ENCODE data around the gene LAMA4.

DNA sequence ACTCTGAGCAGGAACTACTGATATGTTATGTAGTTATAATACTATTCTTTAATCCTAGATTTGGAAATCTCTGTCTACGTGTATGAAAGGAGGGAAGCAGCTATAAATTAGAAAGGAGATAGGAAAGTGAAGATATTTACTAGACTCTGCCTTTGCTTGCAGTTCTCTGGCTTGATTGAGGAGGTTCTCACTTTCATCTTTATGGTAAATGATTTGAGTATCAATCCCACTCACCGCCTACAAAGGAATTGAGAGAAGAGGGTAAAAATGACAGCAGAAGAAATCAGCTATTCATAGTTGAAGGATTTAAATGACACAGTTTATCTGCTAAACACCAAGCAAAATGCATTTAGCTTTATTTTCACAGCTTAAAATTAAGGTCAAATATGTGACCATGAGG, 99.7 kb downstream of the LAMA4 start:
- TF ChIP-seq, protein P1, sequence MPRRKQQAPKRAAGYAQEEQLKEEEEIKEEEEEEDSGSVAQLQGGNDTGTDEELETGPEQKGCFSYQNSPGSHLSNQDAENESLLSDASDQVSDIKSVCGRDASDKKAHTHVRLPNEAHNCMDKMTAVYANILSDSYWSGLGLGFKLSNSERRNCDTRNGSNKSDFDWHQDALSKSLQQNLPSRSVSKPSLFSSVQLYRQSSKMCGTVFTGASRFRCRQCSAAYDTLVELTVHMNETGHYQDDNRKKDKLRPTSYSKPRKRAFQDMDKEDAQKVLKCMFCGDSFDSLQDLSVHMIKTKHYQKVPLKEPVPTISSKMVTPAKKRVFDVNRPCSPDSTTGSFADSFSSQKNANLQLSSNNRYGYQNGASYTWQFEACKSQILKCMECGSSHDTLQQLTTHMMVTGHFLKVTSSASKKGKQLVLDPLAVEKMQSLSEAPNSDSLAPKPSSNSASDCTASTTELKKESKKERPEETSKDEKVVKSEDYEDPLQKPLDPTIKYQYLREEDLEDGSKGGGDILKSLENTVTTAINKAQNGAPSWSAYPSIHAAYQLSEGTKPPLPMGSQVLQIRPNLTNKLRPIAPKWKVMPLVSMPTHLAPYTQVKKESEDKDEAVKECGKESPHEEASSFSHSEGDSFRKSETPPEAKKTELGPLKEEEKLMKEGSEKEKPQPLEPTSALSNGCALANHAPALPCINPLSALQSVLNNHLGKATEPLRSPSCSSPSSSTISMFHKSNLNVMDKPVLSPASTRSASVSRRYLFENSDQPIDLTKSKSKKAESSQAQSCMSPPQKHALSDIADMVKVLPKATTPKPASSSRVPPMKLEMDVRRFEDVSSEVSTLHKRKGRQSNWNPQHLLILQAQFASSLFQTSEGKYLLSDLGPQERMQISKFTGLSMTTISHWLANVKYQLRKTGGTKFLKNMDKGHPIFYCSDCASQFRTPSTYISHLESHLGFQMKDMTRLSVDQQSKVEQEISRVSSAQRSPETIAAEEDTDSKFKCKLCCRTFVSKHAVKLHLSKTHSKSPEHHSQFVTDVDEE (CRISPR knock-in tag; IDR thresholded peaks at IDR 0.05) = no peak
- TF ChIP-seq ZNF8 (CRISPR knock-in tag; IDR thresholded peaks at IDR 0.05) (no peak), ISL1 (CRISPR knock-in tag; IDR thresholded peaks at IDR 0.05) (no peak), ZFP3 (CRISPR knock-in tag; IDR thresholded peaks at IDR 0.05) (no peak), SNAI2 (CRISPR knock-in tag; IDR thresholded peaks at IDR 0.05) (no peak), ZFP30 (CRISPR knock-in tag; IDR thresholded peaks at IDR 0.05) (no peak), BACH2 (CRISPR knock-in tag; IDR thresholded peaks at IDR 0.05; ENCODE audit: borderline replicate concordance) (no peak), ZNF565 (CRISPR knock-in tag; conservative IDR thresholded peaks at IDR 0.05; ENCODE audit: low read depth) (no peak), ZNF70 (CRISPR knock-in tag; IDR thresholded peaks at IDR 0.05) (no peak), PPARA (CRISPR knock-in tag; IDR thresholded peaks at IDR 0.05; ENCODE audit: borderline replicate concordance) (no peak), ESRRG (CRISPR knock-in tag; IDR thresholded peaks at IDR 0.05) (no peak), TCF4 (CRISPR knock-in tag; IDR thresholded peaks at IDR 0.05; ENCODE audit: borderline replicate concordance) (no peak)
- TF ChIP-seq, protein P2, sequence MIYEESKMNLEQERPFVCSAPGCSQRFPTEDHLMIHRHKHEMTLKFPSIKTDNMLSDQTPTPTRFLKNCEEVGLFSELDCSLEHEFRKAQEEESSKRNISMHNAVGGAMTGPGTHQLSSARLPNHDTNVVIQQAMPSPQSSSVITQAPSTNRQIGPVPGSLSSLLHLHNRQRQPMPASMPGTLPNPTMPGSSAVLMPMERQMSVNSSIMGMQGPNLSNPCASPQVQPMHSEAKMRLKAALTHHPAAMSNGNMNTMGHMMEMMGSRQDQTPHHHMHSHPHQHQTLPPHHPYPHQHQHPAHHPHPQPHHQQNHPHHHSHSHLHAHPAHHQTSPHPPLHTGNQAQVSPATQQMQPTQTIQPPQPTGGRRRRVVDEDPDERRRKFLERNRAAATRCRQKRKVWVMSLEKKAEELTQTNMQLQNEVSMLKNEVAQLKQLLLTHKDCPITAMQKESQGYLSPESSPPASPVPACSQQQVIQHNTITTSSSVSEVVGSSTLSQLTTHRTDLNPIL (CRISPR knock-in tag; IDR thresholded peaks at IDR 0.05; ENCODE audit: low read depth) = no peak
- TF ChIP-seq, protein P3, sequence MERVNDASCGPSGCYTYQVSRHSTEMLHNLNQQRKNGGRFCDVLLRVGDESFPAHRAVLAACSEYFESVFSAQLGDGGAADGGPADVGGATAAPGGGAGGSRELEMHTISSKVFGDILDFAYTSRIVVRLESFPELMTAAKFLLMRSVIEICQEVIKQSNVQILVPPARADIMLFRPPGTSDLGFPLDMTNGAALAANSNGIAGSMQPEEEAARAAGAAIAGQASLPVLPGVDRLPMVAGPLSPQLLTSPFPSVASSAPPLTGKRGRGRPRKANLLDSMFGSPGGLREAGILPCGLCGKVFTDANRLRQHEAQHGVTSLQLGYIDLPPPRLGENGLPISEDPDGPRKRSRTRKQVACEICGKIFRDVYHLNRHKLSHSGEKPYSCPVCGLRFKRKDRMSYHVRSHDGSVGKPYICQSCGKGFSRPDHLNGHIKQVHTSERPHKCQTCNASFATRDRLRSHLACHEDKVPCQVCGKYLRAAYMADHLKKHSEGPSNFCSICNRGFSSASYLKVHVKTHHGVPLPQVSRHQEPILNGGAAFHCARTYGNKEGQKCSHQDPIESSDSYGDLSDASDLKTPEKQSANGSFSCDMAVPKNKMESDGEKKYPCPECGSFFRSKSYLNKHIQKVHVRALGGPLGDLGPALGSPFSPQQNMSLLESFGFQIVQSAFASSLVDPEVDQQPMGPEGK (CRISPR knock-in tag; IDR thresholded peaks at IDR 0.05; ENCODE audit: borderline replicate concordance) = no peak

All from SK-N-SH treated with all-trans-retinoic acid at 6 μM for 48 hours (cell line).